Activated CD4-positive, alpha-beta memory T cell treated with anti-CD3 and anti-CD28 coated beads for 36 hours (primary cell): ENCODE measurements around the gene EEF1AKMT3. TPM values are rescaled to one million over a fixed set of nuclear protein-coding genes. Genes with fewer than 3 reads are reported as not detected.

ENCODE experiments used
- CTCF ChIA-PET: fragments of 350-600 bp; sonication (Branson Sonifier 250); formaldehyde crosslinking; loops from one replicate; lab custom pipeline; 2021; ENCODE audit warnings: antibody characterized with exemption, inconsistent platforms; lab: Charles Lee
- POLR2A ChIA-PET: fragments of 350-600 bp; sonication (Branson Sonifier 250); formaldehyde crosslinking; loops from one replicate; lab custom pipeline; 2021; ENCODE audit warnings: antibody characterized with exemption; lab: Charles Lee
- DNase-seq: peaks from one replicate; pipeline ENCODE4 v3.0.0-alpha.2; 2020
- H3K27ac Mint-ChIP-seq: one replicate; pipeline ENCODE4 v1.8.0; 2021; ENCODE audit warnings: mixed read lengths
- H3K27me3 Mint-ChIP-seq: one replicate; pipeline ENCODE4 v1.8.0; 2021; ENCODE audit warnings: mixed read lengths
- H3K36me3 Mint-ChIP-seq: one replicate; pipeline ENCODE4 v1.8.0; 2021; ENCODE audit warnings: mixed read lengths
- H3K4me1 Mint-ChIP-seq: one replicate; pipeline ENCODE4 v1.8.0; 2021; ENCODE audit warnings: low read depth, mixed read lengths
- H3K4me3 Mint-ChIP-seq: one replicate; pipeline ENCODE4 v1.8.0; 2021; ENCODE audit warnings: mild to moderate bottlenecking, mixed read lengths
- H3K9me3 Mint-ChIP-seq: one replicate; pipeline ENCODE4 v1.8.0; 2021; ENCODE audit warnings: mixed read lengths
- intact Hi-C: fragments of 100-400 bp; cut with micrococcal nuclease; formaldehyde crosslinking; loops from one replicate; pipeline ENCODE4 v1.15.1; 2023
- total RNA-seq, 2 experiments: library from RNA; stranded (reverse); gene quantifications; one replicate each; pipeline ENCODE4 v1.2.3, GENCODE V29; 2021

Gene EEF1AKMT3
- total RNA-seq, 2 experiments from 2014 or later, result 3.7 to 3.9 TPM

GRCh38 chr12:57780284-57780897 lies 8.0 kb downstream of the EEF1AKMT3 start:
- POLR2A ChIA-PET, result no interaction called here
- intact Hi-C loops, result no loop called here
- H3K27me3 Mint-ChIP-seq, result no peaks in the 10 kb centered on the region
- H3K36me3 Mint-ChIP-seq, result peaks cover 15% of the 10 kb centered on the region
- peak overlapping the region; percentile 21 for H3K27ac Mint-ChIP-seq
- no peaks in the 10 kb centered on the region for H3K9me3 Mint-ChIP-seq
- peaks cover 37% of the 10 kb centered on the region for H3K4me1 Mint-ChIP-seq
- CTCF ChIA-PET, result interaction anchor here (0.6 to 2.7 kb wide), 8 partner anchors 16 to 125 kb away, joined by 3 to 13 read pairs (median 6); no protein-coding TSS in a partner anchor
- no peak overlapping the region for H3K4me3 Mint-ChIP-seq
- no peak for DNase-seq

GRCh38 chr12:57781244-57781643 lies 8.8 kb downstream of the EEF1AKMT3 start:
- no peaks in the 10 kb centered on the region for H3K27me3 Mint-ChIP-seq
- no peak for DNase-seq
- no peak overlapping the region for H3K4me3 Mint-ChIP-seq
- peak overlapping the region; percentile 93 for H3K27ac Mint-ChIP-seq
- no peaks in the 10 kb centered on the region for H3K9me3 Mint-ChIP-seq
- H3K36me3 Mint-ChIP-seq, result peaks cover 14% of the 10 kb centered on the region
- intact Hi-C loops, result no loop called here
- ChIA-PET POLR2A (interaction anchor here (0.9 to 2.9 kb wide), 4 partner anchors 9 to 117 kb away, joined by 3 to 10 read pairs (median 4); partner anchors contain the start of genes EEF1AKMT3 and METTL1), CTCF (interaction anchor here (0.6 to 2.8 kb wide), 10 partner anchors 10 to 124 kb away, joined by 3 to 25 read pairs (median 5); partner anchors contain the start of genes CTDSP2, EEF1AKMT3 and METTL1)
- H3K4me1 Mint-ChIP-seq, result peaks cover 37% of the 10 kb centered on the region

- ChIA-PET POLR2A (interaction anchor here (0.9 to 2.9 kb wide), 4 partner anchors 10 to 117 kb away, joined by 3 to 10 read pairs (median 4); partner anchors contain the start of genes EEF1AKMT3 and METTL1), CTCF (interaction anchor here (0.5 to 2.8 kb wide), 11 partner anchors 10 to 526 kb away, joined by 3 to 25 read pairs (median 3); partner anchors contain the start of genes CTDSP2, EEF1AKMT3 and METTL1)
- Mint-ChIP-seq H3K9me3 (no peaks in the 10 kb centered on the region), H3K27me3 (no peaks in the 10 kb centered on the region), H3K27ac (peak overlapping the region; percentile 93), H3K36me3 (peaks cover 18% of the 10 kb centered on the region), H3K4me3 (no peak overlapping the region), H3K4me1 (peaks cover 37% of the 10 kb centered on the region)
- intact Hi-C loops, result loop anchor here (1.0 to 2.0 kb wide), 5 partner anchors 10 to 124 kb away; partner anchors contain the start of genes CDK4, CTDSP2, EEF1AKMT3 and METTL1
- no peak for DNase-seq
Observed at GRCh38 chr12:57781801-57782200, 9.4 kb downstream of the EEF1AKMT3 start.

- ChIA-PET POLR2A (interaction anchor here (1.0 to 2.9 kb wide), 3 partner anchors 10 to 64 kb away, joined by 3 to 10 read pairs (median 5); partner anchors contain the start of genes CTDSP2, EEF1AKMT3 and METTL1), CTCF (interaction anchor here (0.5 to 2.8 kb wide), 14 partner anchors 11 to 526 kb away, joined by 3 to 25 read pairs (median 8); partner anchors contain the start of genes EEF1AKMT3 and METTL1)
- intact Hi-C loops, result loop anchor here (1.0 to 2.0 kb wide), 5 partner anchors 10 to 123 kb away; partner anchors contain the start of genes CDK4, CTDSP2, EEF1AKMT3 and METTL1
- H3K4me3 Mint-ChIP-seq, result peak overlapping the region; percentile 100
- H3K36me3 Mint-ChIP-seq, result peaks cover 19% of the 10 kb centered on the region
- H3K27me3 Mint-ChIP-seq, result no peaks in the 10 kb centered on the region
- H3K27ac Mint-ChIP-seq, result peak overlapping the region; percentile 93
- DNase-seq, result no peak
- peaks cover 37% of the 10 kb centered on the region for H3K4me1 Mint-ChIP-seq
- H3K9me3 Mint-ChIP-seq, result no peaks in the 10 kb centered on the region
Observed at GRCh38 chr12:57782243-57782607, 9.8 kb downstream of the EEF1AKMT3 start.

GRCh38 chr12:57782608-57783465 lies 10.4 kb downstream of the EEF1AKMT3 start, which contains the start of gene TSFM:
Gene TSFM (plus strand): TSS chr12:57782787. CDS start chr12:57782802, 15 bp downstream.
- peak within 1 kb of the TSS; percentile 93 for H3K27ac Mint-ChIP-seq
- H3K4me3 Mint-ChIP-seq, result peak within 1 kb of the TSS; percentile 100
- ChIA-PET CTCF (interaction anchor here (0.7 to 2.8 kb wide), 25 partner anchors 8 to 154 kb away, joined by 3 to 25 read pairs (median 6); partner anchors contain the start of genes CYP27B1, EEF1AKMT3, METTL1 and OS9), POLR2A (interaction anchor here (0.7 to 2.9 kb wide), 7 partner anchors 11 to 114 kb away, joined by 3 to 10 read pairs (median 4); partner anchors contain the start of genes CTDSP2, EEF1AKMT3 and METTL1)
- peaks cover 22% of the 10 kb centered on the region for H3K36me3 Mint-ChIP-seq
- no peaks in the 10 kb centered on the region for H3K27me3 Mint-ChIP-seq
- no peaks in the 10 kb centered on the region for H3K9me3 Mint-ChIP-seq
- intact Hi-C loops, result loop anchor here (1.0 to 2.0 kb wide), 5 partner anchors 11 to 122 kb away; partner anchors contain the start of genes CDK4, CTDSP2, EEF1AKMT3 and METTL1
- peaks cover 37% of the 10 kb centered on the region for H3K4me1 Mint-ChIP-seq
- DNase-seq, result peak; percentile 98

- peaks cover 23% of the 10 kb centered on the region for H3K36me3 Mint-ChIP-seq
Observed at GRCh38 chr12:57783466-57783801, 11.0 kb downstream of the EEF1AKMT3 start.

GRCh38 chr12:57783861-57784260 lies 11.4 kb downstream of the EEF1AKMT3 start:
- no peaks in the 10 kb centered on the region for H3K9me3 Mint-ChIP-seq
- intact Hi-C loops, result loop anchor here (2.0 kb wide), 2 partner anchors 63 to 115 kb away; partner anchors contain the start of gene CTDSP2
- peaks cover 26% of the 10 kb centered on the region for H3K36me3 Mint-ChIP-seq
- POLR2A ChIA-PET, result interaction anchor here (0.7 to 1.6 kb wide), 2 partner anchors 36 to 62 kb away, joined by 3 to 5 read pairs; partner anchors contain the start of gene CTDSP2
- peak overlapping the region; percentile 19 for H3K27ac Mint-ChIP-seq
- H3K27me3 Mint-ChIP-seq, result no peaks in the 10 kb centered on the region
- H3K4me3 Mint-ChIP-seq, result peak overlapping the region; percentile 52
- CTCF ChIA-PET, result interaction anchor here (1.3 to 3.8 kb wide), 10 partner anchors 11 to 123 kb away, joined by 4 to 17 read pairs (median 8); partner anchors contain the start of genes CYP27B1 and MARCHF9
- H3K4me1 Mint-ChIP-seq, result peaks cover 33% of the 10 kb centered on the region
- no peak for DNase-seq

More at GRCh38 chr12:57783466-57783801, 11.0 kb downstream of the EEF1AKMT3 start:
- no peak for DNase-seq
- Mint-ChIP-seq H3K27me3 (no peaks in the 10 kb centered on the region), H3K4me3 (peak overlapping the region; percentile 100), H3K9me3 (no peaks in the 10 kb centered on the region), H3K27ac (peak overlapping the region; percentile 93), H3K4me1 (peaks cover 36% of the 10 kb centered on the region)
- CTCF ChIA-PET, result interaction anchor here (0.7 to 2.8 kb wide), 20 partner anchors 9 to 126 kb away, joined by 3 to 25 read pairs (median 6); partner anchors contain the start of genes CYP27B1, EEF1AKMT3, METTL1 and OS9
- intact Hi-C loops, result loop anchor here (2.0 kb wide), 2 partner anchors 63 to 115 kb away; partner anchors contain the start of gene CTDSP2
- POLR2A ChIA-PET, result interaction anchor here (0.8 to 2.9 kb wide), 6 partner anchors 11 to 112 kb away, joined by 3 to 10 read pairs (median 4); partner anchors contain the start of genes CTDSP2, EEF1AKMT3 and METTL1

GRCh38 chr12:57793920-57794319 lies 21.5 kb downstream of the EEF1AKMT3 start:
- H3K4me1 Mint-ChIP-seq, result peaks cover 16% of the 10 kb centered on the region
- no peaks in the 10 kb centered on the region for H3K27me3 Mint-ChIP-seq
- ChIA-PET POLR2A (no interaction called here), CTCF (interaction anchor here (0.9 to 4.2 kb wide), 5 partner anchors 10 to 111 kb away, joined by 3 to 16 read pairs (median 5); partner anchors contain the start of gene TSFM)
- intact Hi-C loops, result no loop called here
- no peaks in the 10 kb centered on the region for H3K9me3 Mint-ChIP-seq
- DNase-seq, result no peak
- H3K4me3 Mint-ChIP-seq, result no peak overlapping the region
- peaks cover 34% of the 10 kb centered on the region for H3K36me3 Mint-ChIP-seq
- H3K27ac Mint-ChIP-seq, result peak overlapping the region; percentile 69

GRCh38 chr12:57795354-57795753 lies 22.9 kb downstream of the EEF1AKMT3 start:
- Mint-ChIP-seq H3K9me3 (no peaks in the 10 kb centered on the region), H3K27ac (peak overlapping the region; percentile 28), H3K4me3 (no peak overlapping the region), H3K4me1 (peaks cover 16% of the 10 kb centered on the region), H3K27me3 (no peaks in the 10 kb centered on the region), H3K36me3 (peaks cover 34% of the 10 kb centered on the region)
- no peak for DNase-seq
- CTCF ChIA-PET, result interaction anchor here (1.9 to 4.2 kb wide), 2 partner anchors 8 to 12 kb away, joined by 7 to 16 read pairs; partner anchors contain the start of gene TSFM
- POLR2A ChIA-PET, result no interaction called here
- intact Hi-C loops, result no loop called here

GRCh38 chr12:57796996-57797395 lies 24.6 kb downstream of the EEF1AKMT3 start:
- Mint-ChIP-seq H3K4me3 (no peak overlapping the region), H3K27me3 (no peaks in the 10 kb centered on the region), H3K9me3 (no peaks in the 10 kb centered on the region), H3K27ac (no peak overlapping the region), H3K4me1 (peaks cover 16% of the 10 kb centered on the region), H3K36me3 (peaks cover 33% of the 10 kb centered on the region)
- ChIA-PET CTCF (interaction anchor here (1.3 to 4.2 kb wide), 2 partner anchors 14 to 108 kb away, joined by 5 to 16 read pairs; partner anchors contain the start of gene TSFM), POLR2A (no interaction called here)
- no peak for DNase-seq
- intact Hi-C loops, result no loop called here
